H1 (cell line): ENCODE data around the gene REM2. TPM values are rescaled to one million over a fixed set of nuclear protein-coding genes. Genes with fewer than 3 reads are reported as not detected.

Experiments used
- BCL11A ChIP-seq, 2 experiments: IDR thresholded peaks; one replicate each; pipeline ENCODE4 v1.6.1; 2011; ENCODE audit warnings: low read depth in 2 of 2, low read length in 2 of 2, mild to moderate bottlenecking in 2 of 2
- BRCA1 ChIP-seq: IDR thresholded peaks from 2 replicates; pipeline ENCODE4 v1.6.1; 2012; ENCODE audit warnings: low read depth, low read length, improper control_type of control experiment
- polyA plus RNA-seq, 7 experiments: library from polyadenylated mRNA; depleted of rRNA in 3 of 7; stranded (reverse) in 5 of 7; unstranded in 2 of 7; fragments of >200 nt in 5 of 7; fragments of 200-250 nt in 2 of 7; gene quantifications; 1 replicate in 5 of 7; 2 replicates in 1 of 7; 4 replicates in 1 of 7; pipeline versions ENCODE4 v1.2.1 to v1.2.3, GENCODE V29; 2011 to 2013; ENCODE audit warnings: missing spikeins in 2 of 7, mixed read lengths in 2 of 7
- total RNA-seq: library from RNA; stranded (reverse); fragmentation: NEBNext Ultra II Directional; extraction: Animal tissue kit (Norgen Biotek cat#: 25700); gene quantifications from 2 replicates; pipeline ENCODE4 v1.2.1, GENCODE V29; 2021

REM2 gene
- total and polyA plus RNA-seq, 2 of the 8 experiments (the other 6 are each of a cell fraction or from before 2014, with no cell fraction given) = 1.00 to 1.1 TPM

DNA sequence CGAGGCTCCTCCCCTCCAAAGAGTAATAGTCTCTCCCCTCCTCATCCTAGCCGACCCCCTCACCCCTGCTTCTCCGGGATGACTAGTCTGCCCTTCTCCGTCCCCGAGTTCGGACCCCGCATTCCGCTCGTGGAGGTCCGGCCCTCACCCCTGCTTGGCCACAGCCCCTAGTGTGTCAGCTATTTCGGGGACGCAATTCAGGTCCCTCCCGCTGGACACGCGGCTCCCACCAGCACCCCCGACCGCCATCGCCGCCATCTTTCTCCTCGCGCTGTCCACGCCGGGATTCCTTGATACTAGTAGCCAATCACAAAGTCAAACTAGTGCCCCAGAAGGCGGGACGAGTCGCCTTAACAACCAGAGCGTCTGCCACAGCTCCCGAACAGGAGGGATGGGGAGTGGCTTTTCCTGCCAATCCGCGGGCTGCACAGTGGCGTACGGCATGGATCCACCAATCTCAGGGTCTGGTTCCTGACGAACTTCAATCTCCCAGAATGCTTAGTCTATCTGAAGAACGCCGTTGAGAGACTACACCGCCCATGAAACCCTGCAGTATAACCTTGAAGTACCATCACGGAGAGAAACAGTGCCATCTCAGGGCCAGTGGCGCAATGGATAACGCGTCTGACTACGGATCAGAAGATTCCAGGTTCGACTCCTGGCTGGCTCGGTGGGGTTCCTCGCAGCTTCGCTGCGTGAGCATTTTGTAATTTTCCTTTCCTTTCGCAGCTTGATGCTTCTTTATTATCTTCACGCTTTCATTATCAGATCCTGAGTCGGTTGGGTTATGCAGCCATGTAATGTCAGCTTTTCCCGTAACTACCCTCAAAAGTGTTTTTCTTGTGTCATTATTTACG, 46.3 kb downstream of the REM2 start, which contains the start of gene PRMT5 (continued):
- TF ChIP-seq BCL11A (IDR thresholded peaks at IDR 0.05; ENCODE audit: low read depth in 2 of 2, low read length in 2 of 2) (no peak), BRCA1 (no peak)
- TF ChIP-seq, all 59 proteins: peak for 22
